Measurements from ENCODE around the gene PAX5.

DNA sequence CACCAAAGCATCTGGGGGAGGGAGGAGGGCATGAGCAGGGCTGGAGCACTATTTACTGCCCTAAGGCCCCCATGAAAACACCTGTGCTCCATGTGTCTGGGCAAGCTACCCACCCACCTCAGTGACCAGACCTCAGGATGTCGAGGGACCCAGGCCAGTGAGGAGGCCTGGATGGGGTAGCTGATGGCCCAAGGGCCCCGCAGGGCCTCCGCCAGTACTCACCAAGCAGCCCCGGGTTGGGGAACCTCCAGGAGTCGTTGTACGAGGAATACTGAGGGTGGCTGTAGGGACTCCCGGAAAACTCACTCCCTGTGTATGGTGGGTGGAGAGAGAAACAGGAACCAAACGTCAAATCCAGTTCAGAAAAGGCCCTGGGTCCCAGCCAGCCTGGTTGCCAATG lies 187.4 kb downstream of the PAX5 start:
- TF ChIP-seq, protein P1, sequence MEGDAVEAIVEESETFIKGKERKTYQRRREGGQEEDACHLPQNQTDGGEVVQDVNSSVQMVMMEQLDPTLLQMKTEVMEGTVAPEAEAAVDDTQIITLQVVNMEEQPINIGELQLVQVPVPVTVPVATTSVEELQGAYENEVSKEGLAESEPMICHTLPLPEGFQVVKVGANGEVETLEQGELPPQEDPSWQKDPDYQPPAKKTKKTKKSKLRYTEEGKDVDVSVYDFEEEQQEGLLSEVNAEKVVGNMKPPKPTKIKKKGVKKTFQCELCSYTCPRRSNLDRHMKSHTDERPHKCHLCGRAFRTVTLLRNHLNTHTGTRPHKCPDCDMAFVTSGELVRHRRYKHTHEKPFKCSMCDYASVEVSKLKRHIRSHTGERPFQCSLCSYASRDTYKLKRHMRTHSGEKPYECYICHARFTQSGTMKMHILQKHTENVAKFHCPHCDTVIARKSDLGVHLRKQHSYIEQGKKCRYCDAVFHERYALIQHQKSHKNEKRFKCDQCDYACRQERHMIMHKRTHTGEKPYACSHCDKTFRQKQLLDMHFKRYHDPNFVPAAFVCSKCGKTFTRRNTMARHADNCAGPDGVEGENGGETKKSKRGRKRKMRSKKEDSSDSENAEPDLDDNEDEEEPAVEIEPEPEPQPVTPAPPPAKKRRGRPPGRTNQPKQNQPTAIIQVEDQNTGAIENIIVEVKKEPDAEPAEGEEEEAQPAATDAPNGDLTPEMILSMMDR (IDR thresholded peaks at IDR 0.05) = no peak
- no peak for TF ChIP-seq POLR2A (IDR thresholded peaks at IDR 0.05)

All from breast epithelium (tissue), 3 donors.